GM19467 (cell line): ENCODE results near the gene DZANK1.
"Not testable (repeated sequence)": the region's sequence is repeated elsewhere in the genome, so short reads cannot be mapped to it uniquely, and the experiment has no call there.

ENCODE experiments used
- ATAC-seq: cut with Tn5 transposase; IDR thresholded peaks from one replicate; pipeline ENCODE4 v1.9.1; 2021; ENCODE audit warnings: mild to moderate bottlenecking, moderate library complexity; ENCODE audit not compliant: unreplicated experiment

Gene DZANK1

GRCh38 chr20:18466894-18467730 is at the start of gene DZANK1, which contains the start of gene POLR3F:
DZANK1 (minus strand) TSS chr20:18467030; CDS start chr20:18465358, 1,672 bp downstream.
POLR3F (plus strand) TSS chr20:18467390; CDS start chr20:18467507, 117 bp downstream.
- ATAC-seq = peak; percentile 90

- ATAC-seq = no peak
Measured at GRCh38 chr20:18515973-18516372, 49.1 kb upstream of the DZANK1 start.

- no peak for ATAC-seq
Measured at GRCh38 chr20:18514127-18514526, 47.3 kb upstream of the DZANK1 start.

GRCh38 chr20:18513208-18513607 is 46.4 kb upstream of the DZANK1 start:
- ATAC-seq = no peak

GRCh38 chr20:18511571-18511970 is 44.7 kb upstream of the DZANK1 start:
- ATAC-seq = no peak

GRCh38 chr20:18507218-18508191 is 40.7 kb upstream of the DZANK1 start, which contains the start of gene SEC23B:
SEC23B (plus strand) TSS chr20:18507940; CDS start chr20:18510836, 2,896 bp downstream.
- ATAC-seq = peak; percentile 95

- no peak for ATAC-seq
Measured at GRCh38 chr20:18506744-18507143, 39.9 kb upstream of the DZANK1 start.

- ATAC-seq = no peak
Measured at GRCh38 chr20:18504479-18505060, 37.7 kb upstream of the DZANK1 start.

GRCh38 chr20:18501672-18502071 is 34.8 kb upstream of the DZANK1 start:
- ATAC-seq = not testable (repeated sequence)

- ATAC-seq = no peak
Measured at GRCh38 chr20:18497603-18498002, 30.8 kb upstream of the DZANK1 start.

- ATAC-seq = peak; percentile 98
Measured at GRCh38 chr20:18496740-18497592, 30.1 kb upstream of the DZANK1 start, which contains the start of gene RBBP9. RBBP9 (minus strand) TSS chr20:18497225; CDS start chr20:18497167, 58 bp downstream.

GRCh38 chr20:18496042-18496441 is 29.2 kb upstream of the DZANK1 start:
- ATAC-seq = no peak

- ATAC-seq = no peak
Measured at GRCh38 chr20:18488301-18488700, 21.5 kb upstream of the DZANK1 start.

GRCh38 chr20:18481596-18481995 is 14.8 kb upstream of the DZANK1 start:
- ATAC-seq = no peak

GRCh38 chr20:18477821-18478220 is 11.0 kb upstream of the DZANK1 start:
- ATAC-seq = no peak

GRCh38 chr20:18477218-18477617 is 10.4 kb upstream of the DZANK1 start:
- ATAC-seq = no peak

- ATAC-seq = no peak
Measured at GRCh38 chr20:18466574-18466893, 296 bp downstream of the DZANK1 start.

GRCh38 chr20:18465536-18466200 is 1.2 kb downstream of the DZANK1 start:
- peak; percentile 34 for ATAC-seq

- ATAC-seq = no peak
Measured at GRCh38 chr20:18456600-18456999, 10.2 kb downstream of the DZANK1 start.
